Liver (tissue), 3 donors: Measurements from ENCODE around the gene CRACR2A.

Experiments
- EGR1 ChIP-seq, 2 donors: IDR thresholded peaks; 2 replicates each; pipeline ENCODE4 v1.6.1; 2016 to 2018; ENCODE audit warnings: antibody characterized with exemption in 2 of 2, low read depth in 2 of 2
- FOXA1 ChIP-seq: IDR thresholded peaks from 2 replicates; pipeline ENCODE4 v1.6.1; 2016; ENCODE audit warnings: antibody characterized with exemption
- HNF4G ChIP-seq: IDR thresholded peaks from 2 replicates; pipeline ENCODE4 v1.6.1; 2016; ENCODE audit warnings: antibody characterized with exemption
- JUND ChIP-seq, 2 donors: IDR thresholded peaks; 2 replicates each; pipeline ENCODE4 v1.6.1; 2016; ENCODE audit warnings: antibody characterized with exemption in 2 of 2
- RAD21 ChIP-seq, 2 donors: IDR thresholded peaks; 2 replicates each; pipeline ENCODE4 v1.6.1; 2016; ENCODE audit warnings: antibody characterized with exemption in 2 of 2, mild to moderate bottlenecking in 2 of 2
- TAF1 ChIP-seq: conservative IDR thresholded peaks from 2 replicates; pipeline ENCODE4 v1.6.1; 2016; ENCODE audit warnings: antibody characterized with exemption, mild to moderate bottlenecking
- YY1 ChIP-seq: IDR thresholded peaks from 2 replicates; pipeline ENCODE4 v1.6.1; 2016; ENCODE audit warnings: antibody characterized with exemption, mild to moderate bottlenecking
- TF ChIP-seq, protein P1 (sequence below): fragments of 150-350 bp; IDR thresholded peaks from 2 replicates; pipeline ENCODE4 v1.5.1; 2017; ENCODE audit warnings: improper control_type of control experiment, low read depth, low read length; ENCODE audit not compliant: missing input control
- TF ChIP-seq, protein P2 (sequence below): IDR thresholded peaks from 2 replicates; pipeline ENCODE4 v1.6.1; 2016; ENCODE audit warnings: antibody characterized with exemption
- TF ChIP-seq, protein P3 (sequence below): IDR thresholded peaks from 2 replicates; pipeline ENCODE4 v1.6.1; 2016; ENCODE audit warnings: antibody characterized with exemption, mild to moderate bottlenecking
- donor health status: healthy.
- donor health status: healthy.

DNA sequence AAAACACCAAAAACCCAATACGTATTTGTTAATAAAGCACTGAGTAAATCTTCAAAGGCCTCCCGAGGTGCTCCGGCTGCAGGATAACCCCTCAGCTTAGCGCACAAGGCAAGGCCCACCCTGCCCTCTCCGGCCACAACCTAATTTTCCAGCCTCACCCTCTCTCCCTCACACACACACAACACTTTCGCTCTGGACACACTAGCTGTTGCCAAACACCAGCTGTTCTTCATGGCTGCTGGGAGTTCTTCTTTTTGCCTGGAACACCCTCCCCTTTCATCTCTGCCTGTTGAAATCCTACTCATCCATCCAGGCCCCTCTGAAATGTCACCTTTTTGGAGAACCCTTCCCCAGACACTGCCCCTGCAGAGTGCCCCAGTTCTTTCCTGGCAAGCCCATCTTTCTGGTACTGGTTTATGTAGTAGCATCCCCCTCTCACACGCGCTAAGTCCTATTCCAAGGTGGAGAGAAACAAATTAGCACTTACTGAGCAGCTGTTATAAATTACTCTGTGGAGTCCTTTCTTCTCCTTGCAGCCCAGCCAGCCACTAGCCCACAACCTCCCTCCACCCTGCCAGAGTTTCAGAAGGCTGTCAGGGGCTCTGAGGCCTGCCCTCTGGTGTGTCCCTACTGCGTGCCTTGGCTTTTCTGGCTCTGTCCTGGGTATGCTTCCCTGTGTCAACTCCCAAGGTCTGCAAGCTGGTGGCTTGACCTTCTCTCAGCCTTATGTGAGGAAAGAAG is 805 bp upstream of the CRACR2A start:
- TF ChIP-seq, protein P1, sequence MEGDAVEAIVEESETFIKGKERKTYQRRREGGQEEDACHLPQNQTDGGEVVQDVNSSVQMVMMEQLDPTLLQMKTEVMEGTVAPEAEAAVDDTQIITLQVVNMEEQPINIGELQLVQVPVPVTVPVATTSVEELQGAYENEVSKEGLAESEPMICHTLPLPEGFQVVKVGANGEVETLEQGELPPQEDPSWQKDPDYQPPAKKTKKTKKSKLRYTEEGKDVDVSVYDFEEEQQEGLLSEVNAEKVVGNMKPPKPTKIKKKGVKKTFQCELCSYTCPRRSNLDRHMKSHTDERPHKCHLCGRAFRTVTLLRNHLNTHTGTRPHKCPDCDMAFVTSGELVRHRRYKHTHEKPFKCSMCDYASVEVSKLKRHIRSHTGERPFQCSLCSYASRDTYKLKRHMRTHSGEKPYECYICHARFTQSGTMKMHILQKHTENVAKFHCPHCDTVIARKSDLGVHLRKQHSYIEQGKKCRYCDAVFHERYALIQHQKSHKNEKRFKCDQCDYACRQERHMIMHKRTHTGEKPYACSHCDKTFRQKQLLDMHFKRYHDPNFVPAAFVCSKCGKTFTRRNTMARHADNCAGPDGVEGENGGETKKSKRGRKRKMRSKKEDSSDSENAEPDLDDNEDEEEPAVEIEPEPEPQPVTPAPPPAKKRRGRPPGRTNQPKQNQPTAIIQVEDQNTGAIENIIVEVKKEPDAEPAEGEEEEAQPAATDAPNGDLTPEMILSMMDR, result no peak
- TF ChIP-seq EGR1 (IDR thresholded peaks at IDR 0.05; ENCODE audit: low read depth in 2 of 2) (no peak), RAD21 (IDR thresholded peaks at IDR 0.05) (no peak), JUND (IDR thresholded peaks at IDR 0.05) (no peak), HNF4G (no peak), TAF1 (no peak), FOXA1 (no peak), YY1 (no peak)
- TF ChIP-seq, protein P2, sequence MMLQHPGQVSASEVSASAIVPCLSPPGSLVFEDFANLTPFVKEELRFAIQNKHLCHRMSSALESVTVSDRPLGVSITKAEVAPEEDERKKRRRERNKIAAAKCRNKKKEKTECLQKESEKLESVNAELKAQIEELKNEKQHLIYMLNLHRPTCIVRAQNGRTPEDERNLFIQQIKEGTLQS, result no peak
- TF ChIP-seq, protein P3, sequence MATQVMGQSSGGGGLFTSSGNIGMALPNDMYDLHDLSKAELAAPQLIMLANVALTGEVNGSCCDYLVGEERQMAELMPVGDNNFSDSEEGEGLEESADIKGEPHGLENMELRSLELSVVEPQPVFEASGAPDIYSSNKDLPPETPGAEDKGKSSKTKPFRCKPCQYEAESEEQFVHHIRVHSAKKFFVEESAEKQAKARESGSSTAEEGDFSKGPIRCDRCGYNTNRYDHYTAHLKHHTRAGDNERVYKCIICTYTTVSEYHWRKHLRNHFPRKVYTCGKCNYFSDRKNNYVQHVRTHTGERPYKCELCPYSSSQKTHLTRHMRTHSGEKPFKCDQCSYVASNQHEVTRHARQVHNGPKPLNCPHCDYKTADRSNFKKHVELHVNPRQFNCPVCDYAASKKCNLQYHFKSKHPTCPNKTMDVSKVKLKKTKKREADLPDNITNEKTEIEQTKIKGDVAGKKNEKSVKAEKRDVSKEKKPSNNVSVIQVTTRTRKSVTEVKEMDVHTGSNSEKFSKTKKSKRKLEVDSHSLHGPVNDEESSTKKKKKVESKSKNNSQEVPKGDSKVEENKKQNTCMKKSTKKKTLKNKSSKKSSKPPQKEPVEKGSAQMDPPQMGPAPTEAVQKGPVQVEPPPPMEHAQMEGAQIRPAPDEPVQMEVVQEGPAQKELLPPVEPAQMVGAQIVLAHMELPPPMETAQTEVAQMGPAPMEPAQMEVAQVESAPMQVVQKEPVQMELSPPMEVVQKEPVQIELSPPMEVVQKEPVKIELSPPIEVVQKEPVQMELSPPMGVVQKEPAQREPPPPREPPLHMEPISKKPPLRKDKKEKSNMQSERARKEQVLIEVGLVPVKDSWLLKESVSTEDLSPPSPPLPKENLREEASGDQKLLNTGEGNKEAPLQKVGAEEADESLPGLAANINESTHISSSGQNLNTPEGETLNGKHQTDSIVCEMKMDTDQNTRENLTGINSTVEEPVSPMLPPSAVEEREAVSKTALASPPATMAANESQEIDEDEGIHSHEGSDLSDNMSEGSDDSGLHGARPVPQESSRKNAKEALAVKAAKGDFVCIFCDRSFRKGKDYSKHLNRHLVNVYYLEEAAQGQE, result no peak
